ENCODE measurements around the gene B9D2. TPM values are rescaled to one million over a fixed set of nuclear protein-coding genes. Genes with fewer than 3 reads are reported as not detected.

B9D2 gene, protein sequence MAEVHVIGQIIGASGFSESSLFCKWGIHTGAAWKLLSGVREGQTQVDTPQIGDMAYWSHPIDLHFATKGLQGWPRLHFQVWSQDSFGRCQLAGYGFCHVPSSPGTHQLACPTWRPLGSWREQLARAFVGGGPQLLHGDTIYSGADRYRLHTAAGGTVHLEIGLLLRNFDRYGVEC
- 10 to 100 TPM in 1 of 3 donors, 1 to 10 TPM in 2; 7.0 to 11.3 (median 9.1) TPM for total RNA-seq
- long read RNA-seq, donor 1, transcript B9D2-201 (4 exons, 1,027 nt): major isoform, 10 of 20 reads
- long read RNA-seq, donor 1, partial matches to known transcripts: 8 of 20 reads
- long read RNA-seq, donor 1, other reads (novel, unspliced or antisense): 2 of 20 reads
- long read RNA-seq, donor 2, transcript B9D2-201 (4 exons, 1,027 nt): major isoform, 5 of 7 reads
- long read RNA-seq, donor 2, partial matches to known transcripts: 0 of 7 reads
- long read RNA-seq, donor 2, other reads (novel, unspliced or antisense): 2 of 7 reads

- Histone ChIP-seq H3K4me1 (ENCODE audit: low read depth) (peaks cover 25% of the 10 kb centered on the region), H3K4me3 (peak within 1 kb of the TSS; percentile 56), H3K9me3 (no peaks in the 10 kb centered on the region), H3K36me3 (ENCODE audit: low read depth) (no peaks in the 10 kb centered on the region)
- TF ChIP-seq, protein P1, sequence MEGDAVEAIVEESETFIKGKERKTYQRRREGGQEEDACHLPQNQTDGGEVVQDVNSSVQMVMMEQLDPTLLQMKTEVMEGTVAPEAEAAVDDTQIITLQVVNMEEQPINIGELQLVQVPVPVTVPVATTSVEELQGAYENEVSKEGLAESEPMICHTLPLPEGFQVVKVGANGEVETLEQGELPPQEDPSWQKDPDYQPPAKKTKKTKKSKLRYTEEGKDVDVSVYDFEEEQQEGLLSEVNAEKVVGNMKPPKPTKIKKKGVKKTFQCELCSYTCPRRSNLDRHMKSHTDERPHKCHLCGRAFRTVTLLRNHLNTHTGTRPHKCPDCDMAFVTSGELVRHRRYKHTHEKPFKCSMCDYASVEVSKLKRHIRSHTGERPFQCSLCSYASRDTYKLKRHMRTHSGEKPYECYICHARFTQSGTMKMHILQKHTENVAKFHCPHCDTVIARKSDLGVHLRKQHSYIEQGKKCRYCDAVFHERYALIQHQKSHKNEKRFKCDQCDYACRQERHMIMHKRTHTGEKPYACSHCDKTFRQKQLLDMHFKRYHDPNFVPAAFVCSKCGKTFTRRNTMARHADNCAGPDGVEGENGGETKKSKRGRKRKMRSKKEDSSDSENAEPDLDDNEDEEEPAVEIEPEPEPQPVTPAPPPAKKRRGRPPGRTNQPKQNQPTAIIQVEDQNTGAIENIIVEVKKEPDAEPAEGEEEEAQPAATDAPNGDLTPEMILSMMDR (IDR thresholded peaks at IDR 0.05): no peak
- peak; percentile 94 for ATAC-seq
- peak; percentile 98 to 99 (median 99) for DNase-seq
- intact Hi-C loops (cut with DNase I, micrococcal nuclease): no loop called here
Observed at GRCh38 chr19:41363753-41364523, at the start of gene B9D2. TSS of gene B9D2 (minus strand) at chr19:41364149. CDS start at chr19:41363519, 630 bp downstream.

- H3K4me3 ChIP-seq: no peak overlapping the region
- DNase-seq (no peak), ATAC-seq (no peak)
- H3K4me1 ChIP-seq (ENCODE audit: low read depth): peaks cover 10% of the 10 kb centered on the region
- H3K36me3 ChIP-seq (ENCODE audit: low read depth): no peaks in the 10 kb centered on the region
- intact Hi-C loops (cut with DNase I, micrococcal nuclease): no loop called here
- no peaks in the 10 kb centered on the region for H3K9me3 ChIP-seq
- TF ChIP-seq, protein P1 (IDR thresholded peaks at IDR 0.05): no peak
Observed at GRCh38 chr19:41412953-41413352, 49.0 kb upstream of the B9D2 start.

- DNase-seq: no peak
- H3K4me3 ChIP-seq: no peak overlapping the region
- H3K36me3 ChIP-seq (ENCODE audit: low read depth): no peaks in the 10 kb centered on the region
- no peak for ATAC-seq
- peaks cover 10% of the 10 kb centered on the region for H3K4me1 ChIP-seq (ENCODE audit: low read depth)
- intact Hi-C loops (cut with DNase I, micrococcal nuclease): no loop called here
- TF ChIP-seq, protein P1 (IDR thresholded peaks at IDR 0.05): no peak
- H3K9me3 ChIP-seq: no peaks in the 10 kb centered on the region
Observed at GRCh38 chr19:41411968-41412265, 48.0 kb upstream of the B9D2 start.

DNA sequence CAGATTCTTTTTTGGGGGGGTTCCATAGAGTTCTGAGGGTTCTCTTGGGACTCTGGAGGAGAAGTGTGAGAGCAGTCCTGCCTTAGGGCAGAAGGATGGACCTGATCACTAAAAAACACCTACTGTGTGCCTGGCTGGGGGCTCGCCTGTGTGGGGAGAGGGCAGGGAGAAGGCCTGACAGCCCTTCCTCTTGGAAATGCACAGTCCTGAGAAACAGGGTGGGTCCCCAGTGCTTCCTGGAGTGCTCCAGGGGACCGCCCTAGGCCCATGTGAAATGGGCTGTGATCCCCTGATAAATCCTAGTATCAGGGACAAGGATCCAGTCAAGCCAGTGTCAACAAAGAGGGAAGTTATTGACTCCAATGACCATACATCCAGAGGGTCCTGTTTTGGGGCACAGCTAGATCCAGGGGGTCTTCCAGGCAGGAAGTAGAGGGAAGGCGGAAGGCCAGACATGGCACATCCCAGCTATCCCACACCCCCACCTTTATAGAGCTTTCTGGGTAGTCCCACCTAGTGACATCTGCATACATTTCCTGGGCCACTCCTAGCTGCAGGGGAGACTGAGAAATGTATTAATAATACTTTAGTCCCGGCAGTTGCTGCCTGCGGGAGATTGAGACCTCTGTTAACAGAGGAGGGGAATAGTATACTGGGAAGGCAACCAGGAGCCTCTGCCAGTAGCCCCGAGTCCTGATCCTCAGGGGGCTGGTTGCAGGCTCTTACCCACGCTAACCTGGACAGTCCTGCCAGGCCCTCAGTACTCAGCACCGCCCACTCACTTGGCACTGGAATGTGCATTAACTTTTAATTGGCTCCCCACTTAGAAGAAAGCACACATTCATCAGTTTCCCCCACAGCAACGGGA lies 47.4 kb upstream of the B9D2 start:
- peaks cover 10% of the 10 kb centered on the region for H3K4me1 ChIP-seq (ENCODE audit: low read depth)
- intact Hi-C loops (cut with DNase I, micrococcal nuclease): no loop called here
- ATAC-seq (no peak), DNase-seq (no peak)
- no peaks in the 10 kb centered on the region for H3K36me3 ChIP-seq (ENCODE audit: low read depth)
- no peaks in the 10 kb centered on the region for H3K9me3 ChIP-seq
- no peak overlapping the region for H3K4me3 ChIP-seq
- TF ChIP-seq, protein P1 (IDR thresholded peaks at IDR 0.05): no peak

GRCh38 chr19:41410336-41411054 lies 46.5 kb upstream of the B9D2 start:
- TF ChIP-seq, protein P1 (IDR thresholded peaks at IDR 0.05): no peak
- no peaks in the 10 kb centered on the region for H3K9me3 ChIP-seq
- intact Hi-C loops (cut with DNase I, micrococcal nuclease): no loop called here
- no peaks in the 10 kb centered on the region for H3K36me3 ChIP-seq (ENCODE audit: low read depth)
- no peak for ATAC-seq
- no peak overlapping the region for H3K4me3 ChIP-seq
- DNase-seq: no peak
- H3K4me1 ChIP-seq (ENCODE audit: low read depth): peaks cover 10% of the 10 kb centered on the region
